H9 (cell line): ENCODE data around the gene OR52I1. TPM values are rescaled to one million over a fixed set of nuclear protein-coding genes. Genes with fewer than 3 reads are reported as not detected.

ENCODE experiments used
- DNase-seq: peaks from one replicate; pipeline ENCODE4 v3.0.0-alpha.2; 2017
- H2AFZ ChIP-seq: one replicate; pipeline ENCODE4 v1.6.1; 2013; ENCODE audit warnings: mild to moderate bottlenecking, low read length, control low read depth, moderate library complexity
- H2AK5ac ChIP-seq: 2 replicates; pipeline ENCODE4 v1.6.1; 2013; ENCODE audit warnings: low read length, control low read depth, mixed read lengths; ENCODE audit not compliant: insufficient read length
- H2BK120ac ChIP-seq: one replicate; pipeline ENCODE4 v1.6.1; 2013; ENCODE audit warnings: low read depth, mild to moderate bottlenecking, low read length, control low read depth, inconsistent platforms; ENCODE audit not compliant: poor library complexity, severe bottlenecking
- H2BK12ac ChIP-seq: 2 replicates; pipeline ENCODE4 v1.6.1; 2013; ENCODE audit warnings: low read length, control low read depth, mixed read lengths, low read depth; ENCODE audit not compliant: insufficient read length
- H2BK15ac ChIP-seq: 2 replicates; pipeline ENCODE4 v1.6.1; 2013; ENCODE audit warnings: low read depth, low read length, control low read depth
- H2BK20ac ChIP-seq: one replicate; pipeline ENCODE4 v1.6.1; 2013; ENCODE audit warnings: low read depth, mild to moderate bottlenecking, low read length, control low read depth, inconsistent platforms; ENCODE audit not compliant: poor library complexity, severe bottlenecking
- H2BK5ac ChIP-seq: 2 replicates; pipeline ENCODE4 v1.6.1; 2013; ENCODE audit warnings: low read length, control low read depth, mixed read lengths; ENCODE audit not compliant: insufficient read length
- H3K14ac ChIP-seq: 2 replicates; pipeline ENCODE4 v1.6.1; 2013; ENCODE audit warnings: low read length, control low read depth; ENCODE audit not compliant: insufficient read depth
- H3K18ac ChIP-seq: 2 replicates; pipeline ENCODE4 v1.6.1; 2013; ENCODE audit warnings: low read depth, mild to moderate bottlenecking, mixed read lengths, low read length, control low read depth; ENCODE audit not compliant: insufficient read length
- H3K23ac ChIP-seq: 2 replicates; pipeline ENCODE4 v1.6.1; 2013; ENCODE audit warnings: low read length, control low read depth, mixed read lengths, low read depth; ENCODE audit not compliant: insufficient read length
- H3K23me2 ChIP-seq: 2 replicates; pipeline ENCODE4 v1.6.1; 2013; ENCODE audit warnings: low read depth, mild to moderate bottlenecking, mixed read lengths, low read length, control low read depth; ENCODE audit not compliant: insufficient read length, poor library complexity, severe bottlenecking
- H3K27ac ChIP-seq: 2 replicates; pipeline ENCODE4 v1.5.1; 2013; ENCODE audit warnings: low read length, control low read depth, mixed read lengths, low read depth; ENCODE audit not compliant: insufficient read length
- H3K27me3 ChIP-seq: 2 replicates; pipeline ENCODE4 v1.6.1; 2013; ENCODE audit warnings: low read length, control low read depth, inconsistent platforms; ENCODE audit not compliant: insufficient read depth
- H3K4ac ChIP-seq: 2 replicates; pipeline ENCODE4 v1.6.1; 2013; ENCODE audit warnings: low read depth, mild to moderate bottlenecking, control low read depth, inconsistent platforms, low read length, moderate library complexity
- H3K4me1 ChIP-seq: 2 replicates; pipeline ENCODE4 v1.6.1; 2013; ENCODE audit warnings: low read length, control low read depth, inconsistent platforms; ENCODE audit not compliant: insufficient read depth
- H3K4me2 ChIP-seq: 2 replicates; pipeline ENCODE4 v1.6.1; 2013; ENCODE audit warnings: low read length, control low read depth, mixed read lengths; ENCODE audit not compliant: insufficient read length, insufficient read depth
- H3K56ac ChIP-seq: 2 replicates; pipeline ENCODE4 v1.6.1; 2013; ENCODE audit warnings: low read depth, mild to moderate bottlenecking, mixed read lengths, low read length, control low read depth; ENCODE audit not compliant: insufficient read length
- H3K79me1 ChIP-seq: 2 replicates; pipeline ENCODE4 v1.6.1; 2013; ENCODE audit warnings: low read depth, mild to moderate bottlenecking, moderate library complexity, low read length, control low read depth, inconsistent platforms; ENCODE audit not compliant: insufficient read depth, poor library complexity, severe bottlenecking
- H3K79me2 ChIP-seq: 2 replicates; pipeline ENCODE4 v1.6.1; 2013; ENCODE audit warnings: low read length, control low read depth, inconsistent platforms; ENCODE audit not compliant: insufficient read depth
- H3K9ac ChIP-seq: 2 replicates; pipeline ENCODE4 v1.6.1; 2013; ENCODE audit warnings: low read length, control low read depth, mixed read lengths; ENCODE audit not compliant: insufficient read length; ENCODE audit errors: extremely low read depth
- H3K9me3 ChIP-seq: one replicate; pipeline ENCODE4 v1.6.1; 2013; ENCODE audit warnings: low read depth, low read length, inconsistent platforms; ENCODE audit not compliant: control insufficient read depth
- H3T11ph ChIP-seq: one replicate; pipeline ENCODE4 v1.6.1; 2013; ENCODE audit warnings: mild to moderate bottlenecking, low read length, control low read depth, inconsistent platforms
- H4K20me1 ChIP-seq: one replicate; pipeline ENCODE4 v1.6.1; 2013; ENCODE audit not compliant: control insufficient read depth, insufficient read length, insufficient read depth
- H4K5ac ChIP-seq: 2 replicates; pipeline ENCODE4 v1.6.1; 2013; ENCODE audit warnings: low read depth, mild to moderate bottlenecking, mixed read lengths, low read length, control low read depth; ENCODE audit not compliant: insufficient read length
- H4K8ac ChIP-seq: replicated peaks from 2 replicates; pipeline ENCODE4 v1.6.1; 2013; ENCODE audit warnings: low read length, control low read depth, mixed read lengths, low read depth; ENCODE audit not compliant: insufficient read length
- H4K91ac ChIP-seq: 2 replicates; pipeline ENCODE4 v1.6.1; 2013; ENCODE audit warnings: low read depth, mild to moderate bottlenecking, moderate library complexity, mixed read lengths, low read length, control low read depth; ENCODE audit not compliant: insufficient read length
- H3K27ac Mint-ChIP-seq, 3 experiments: 2 replicates in 2 of 3; 3 replicates in 1 of 3; pipeline ENCODE4 v1.8.0; 2020 to 2021; ENCODE audit warnings: mixed read lengths in 3 of 3, mild to moderate bottlenecking in 1 of 3, moderate library complexity in 1 of 3
- H3K27me3 Mint-ChIP-seq: 2 replicates; pipeline ENCODE4 v1.8.0; 2021; ENCODE audit warnings: low read depth, mild to moderate bottlenecking, moderate library complexity, mixed read lengths
- H3K36me3 Mint-ChIP-seq, 3 experiments: 2 replicates in 2 of 3; 3 replicates in 1 of 3; pipeline ENCODE4 v1.8.0; 2020 to 2021; ENCODE audit warnings: low read depth in 3 of 3, mixed read lengths in 3 of 3; ENCODE audit not compliant: insufficient read depth in 1 of 3
- H3K4me1 Mint-ChIP-seq, 2 experiments: 2 replicates each; pipeline ENCODE4 v1.8.0; 2020; ENCODE audit warnings: mixed read lengths in 2 of 2
- H3K4me3 Mint-ChIP-seq, 2 experiments: 2 replicates in 1 of 2; 3 replicates in 1 of 2; pipeline ENCODE4 v1.8.0; 2020 to 2021; ENCODE audit warnings: mild to moderate bottlenecking in 2 of 2, mixed read lengths in 2 of 2, moderate library complexity in 1 of 2
- H3K9me3 Mint-ChIP-seq, 2 experiments: 2 replicates in 1 of 2; 3 replicates in 1 of 2; pipeline ENCODE4 v1.8.0; 2020; ENCODE audit warnings: mild to moderate bottlenecking in 2 of 2, mixed read lengths in 2 of 2, moderate library complexity in 1 of 2
- CTCF ChIP-seq: fragments of 200-600 bp; sonication (generic); conservative IDR thresholded peaks from 3 replicates; pipeline ENCODE4 v1.8.0; 2021; ENCODE audit warnings: antibody characterized with exemption, mild to moderate bottlenecking
- WGBS: extraction: QIAGEN DNeasy Blood & Tissue Kit; methylation state at CpG from one replicate; pipeline ENCODE4 v1.1.7; 2013; ENCODE audit warnings: missing lambda C conversion rate, low lambda C conversion rate, mixed read lengths; ENCODE audit not compliant: insufficient read length; ENCODE audit errors: extremely low coverage; 5-methylcytosine and 5-hydroxymethylcytosine counted together
- total RNA-seq: library from RNA; stranded (reverse); gene quantifications from 2 replicates; pipeline ENCODE4 v1.2.1, GENCODE V29; 2021

OR52I1 gene
- total RNA-seq, 1 experiment from 2014 or later = not detected

DNA sequence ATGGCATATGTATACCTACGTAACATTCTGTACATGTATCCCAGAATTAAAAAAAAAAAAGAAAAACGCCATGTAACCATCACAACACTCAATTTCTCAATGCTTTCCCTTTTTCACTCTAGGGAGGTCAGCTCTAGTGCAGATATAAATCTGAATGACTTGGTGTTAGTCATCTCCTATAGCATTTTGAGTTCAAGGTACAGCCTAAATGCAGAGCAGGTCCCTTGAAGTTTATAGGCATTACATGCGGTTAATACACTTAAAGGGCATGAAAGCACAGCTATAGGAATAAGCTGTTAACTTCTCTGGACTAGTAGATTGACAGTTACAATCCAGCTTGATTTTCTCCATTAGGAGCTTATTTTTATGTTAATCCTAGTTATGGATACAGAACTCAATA is 28.5 kb upstream of the OR52I1 start:
- Histone ChIP-seq H3T11ph (no peak overlapping the region), H3K4ac (no peak overlapping the region), H3K27ac (no peak overlapping the region), H3K27me3 (no peaks in the 10 kb centered on the region), H3K9me3 (no peaks in the 10 kb centered on the region), H2BK12ac (no peak overlapping the region), H3K18ac (no peak overlapping the region), H4K5ac (no peak overlapping the region), H2AK5ac (no peak overlapping the region), H4K8ac (no peak overlapping the region), H3K4me2 (no peak overlapping the region), H3K4me1 (no peaks in the 10 kb centered on the region; the same call in 1 of the 2 replicates), H2BK20ac (no peak overlapping the region), H3K23me2 (no peaks in the 10 kb centered on the region), H4K20me1 (no peaks in the 10 kb centered on the region), H3K79me2 (no peaks in the 10 kb centered on the region), H3K23ac (no peak overlapping the region), H3K56ac (no peak overlapping the region), H2BK5ac (no peak overlapping the region), H2BK120ac (no peak overlapping the region), H3K9ac (no peak overlapping the region), H2AFZ (no peak overlapping the region), H3K79me1 (no peaks in the 10 kb centered on the region), H4K91ac (no peak overlapping the region), H3K14ac (no peak overlapping the region), H2BK15ac (no peak overlapping the region)
- H3K9me3 Mint-ChIP-seq = peaks cover 20 to 23% of the 10 kb centered on the region in 2 experiments
- TF ChIP-seq CTCF = no peak
- H3K27ac Mint-ChIP-seq = no peak overlapping the region
- DNase-seq = no peak
- H3K36me3 Mint-ChIP-seq = peaks cover 0 to 15% (median 8%) of the 10 kb centered on the region in 3 experiments; a peak in 4 of 7 replicates
- no peak overlapping the region for H3K4me3 Mint-ChIP-seq
- peaks cover 8% of the 10 kb centered on the region for H3K27me3 Mint-ChIP-seq
- no CpG with 5 or more reads among the region's 3 CpGs for WGBS
- H3K4me1 Mint-ChIP-seq = peaks cover 9 to 11% of the 10 kb centered on the region in 2 experiments
